Measurements from ENCODE around the gene CBLB.

DNA sequence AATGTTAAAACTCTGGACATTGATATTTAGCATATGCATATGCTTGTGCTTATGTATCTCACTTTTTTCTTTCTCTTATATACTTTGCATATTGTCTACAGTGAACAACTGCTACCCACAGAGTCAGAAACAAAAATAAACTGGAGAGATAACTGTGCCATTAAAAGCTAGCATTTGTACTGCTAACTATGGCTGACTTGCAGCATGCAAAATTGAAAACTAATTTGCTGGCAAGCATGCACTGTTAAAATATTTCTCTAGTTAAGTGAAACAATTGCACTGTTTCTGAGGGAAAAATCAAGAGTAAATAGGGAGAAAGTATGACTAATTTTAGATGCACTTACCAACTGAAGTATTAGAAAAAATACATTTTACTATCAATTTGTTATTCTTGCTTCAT is 177.8 kb downstream of the CBLB start:
- no peak for TF ChIP-seq POLR2A (IDR thresholded peaks at IDR 0.05)
- TF ChIP-seq, protein P1, sequence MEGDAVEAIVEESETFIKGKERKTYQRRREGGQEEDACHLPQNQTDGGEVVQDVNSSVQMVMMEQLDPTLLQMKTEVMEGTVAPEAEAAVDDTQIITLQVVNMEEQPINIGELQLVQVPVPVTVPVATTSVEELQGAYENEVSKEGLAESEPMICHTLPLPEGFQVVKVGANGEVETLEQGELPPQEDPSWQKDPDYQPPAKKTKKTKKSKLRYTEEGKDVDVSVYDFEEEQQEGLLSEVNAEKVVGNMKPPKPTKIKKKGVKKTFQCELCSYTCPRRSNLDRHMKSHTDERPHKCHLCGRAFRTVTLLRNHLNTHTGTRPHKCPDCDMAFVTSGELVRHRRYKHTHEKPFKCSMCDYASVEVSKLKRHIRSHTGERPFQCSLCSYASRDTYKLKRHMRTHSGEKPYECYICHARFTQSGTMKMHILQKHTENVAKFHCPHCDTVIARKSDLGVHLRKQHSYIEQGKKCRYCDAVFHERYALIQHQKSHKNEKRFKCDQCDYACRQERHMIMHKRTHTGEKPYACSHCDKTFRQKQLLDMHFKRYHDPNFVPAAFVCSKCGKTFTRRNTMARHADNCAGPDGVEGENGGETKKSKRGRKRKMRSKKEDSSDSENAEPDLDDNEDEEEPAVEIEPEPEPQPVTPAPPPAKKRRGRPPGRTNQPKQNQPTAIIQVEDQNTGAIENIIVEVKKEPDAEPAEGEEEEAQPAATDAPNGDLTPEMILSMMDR (IDR thresholded peaks at IDR 0.05 in 4 of 5, conservative IDR thresholded peaks at IDR 0.05 in 1 of 5) = no peak

Measured in gastrocnemius medialis (tissue), 4 donors.